ENCODE data around the gene TET3. TPM values are rescaled to one million over a fixed set of nuclear protein-coding genes. Genes with fewer than 3 reads are reported as not detected.
A peak's percentile ranks its signal among the peaks of the same experiment; 100 is the strongest.

The TET3 gene
- total and polyA plus RNA-seq, 9 of the 15 experiments (the other 6 are each of a cell fraction or from before 2014, with no cell fraction given): 0.35 to 16.3 (median 5.5) TPM

- TF ChIP-seq MGA (IDR thresholded peaks at IDR 0.05) (peak; percentile 65), ATF1 (CRISPR knock-in tag; IDR thresholded peaks at IDR 0.05) (no peak), ATF1 (tag; IDR thresholded peaks at IDR 0.05) (0 out of 2 replicates have a peak, but pooled peaks have one; percentile 14), NCOR1 (IDR thresholded peaks at IDR 0.05) (peak; percentile 78), ZNF592 (IDR thresholded peaks at IDR 0.05) (0 out of 2 replicates have a peak, but pooled peaks have one; percentile 36), NR2C1 (IDR thresholded peaks at IDR 0.05) (no peak), NR2C1 (tag; IDR thresholded peaks at IDR 0.05) (no peak), DPF2 (IDR thresholded peaks at IDR 0.05) (peak; percentile 75), CREM (IDR thresholded peaks at IDR 0.05; ENCODE audit: low read depth) (peak; percentile 39; the same call in 1 of the 2 replicates), CHCHD3 (CRISPR knock-in tag; IDR thresholded peaks at IDR 0.05) (no peak), POLR2A (conservative IDR thresholded peaks at IDR 0.05) (peak; percentile 84)
Measured at GRCh38 chr2:73981081-73982001, 3.4 kb upstream of the TET3 start (continued).

Data from K562 (cell line).